DMS 273 treated with DMSO at 0.1 percent for 48 hours (cell line): ENCODE results near the gene TOM1.
"Not testable (repeated sequence)": the region's sequence is repeated elsewhere in the genome, so short reads cannot be mapped to it uniquely, and the experiment has no call there.

Experiments used
- DNase-seq: peaks from one replicate; lab custom pipeline; 2025; lab: John Stamatoyannopoulos, UW

Gene TOM1

GRCh38 chr22:35346596-35347220, 47.0 kb downstream of the TOM1 start:
- no peak for DNase-seq

DNA sequence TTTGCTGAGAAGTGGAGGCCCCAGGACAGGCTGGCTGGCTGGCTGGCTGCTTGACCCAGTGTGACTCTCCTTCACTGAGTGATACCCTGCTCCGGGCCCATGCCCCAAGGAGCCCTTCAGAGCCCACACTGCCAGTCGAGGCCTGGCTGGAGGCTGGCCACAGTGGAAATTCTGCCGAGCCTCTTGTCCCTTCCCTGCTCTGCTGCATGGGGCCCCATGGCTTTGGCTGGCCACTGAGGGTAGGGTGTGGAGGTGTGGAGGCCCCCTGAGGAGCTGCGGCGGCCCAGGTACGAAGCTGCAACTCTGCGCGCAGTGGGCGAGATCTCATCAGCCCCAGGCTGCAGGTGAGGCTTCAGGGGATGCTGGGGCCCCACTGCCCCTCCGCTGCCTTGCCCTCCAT, 47.8 kb downstream of the TOM1 start:
- DNase-seq: no peak

DNA sequence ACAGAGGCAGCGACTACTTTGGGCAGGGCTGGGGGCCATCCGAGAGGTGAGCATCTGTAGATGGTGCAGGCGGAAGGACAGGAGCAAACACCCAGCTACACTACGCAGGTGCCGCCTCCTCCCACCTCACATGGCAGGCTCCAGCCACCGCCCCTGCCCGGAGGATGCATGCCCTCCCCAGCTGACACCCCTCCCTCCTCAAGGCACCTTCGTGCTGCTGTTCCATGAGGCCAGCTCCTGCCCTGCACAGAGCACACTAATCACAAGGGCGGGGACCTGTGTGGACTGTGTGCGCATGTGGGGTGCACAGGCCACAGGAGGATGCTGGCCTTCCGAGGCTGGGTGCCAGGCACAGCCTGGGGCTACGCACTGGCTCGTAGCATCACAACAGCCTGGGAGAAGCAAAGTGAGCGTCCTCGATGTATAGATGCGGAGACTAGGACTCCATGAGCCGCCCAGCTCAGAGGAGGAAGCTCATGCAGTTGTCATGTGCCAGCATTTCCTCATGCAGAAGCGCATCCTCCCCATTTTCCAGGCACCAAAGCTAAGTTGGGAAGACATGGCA, 48.4 kb downstream of the TOM1 start:
- DNase-seq: no peak

DNA sequence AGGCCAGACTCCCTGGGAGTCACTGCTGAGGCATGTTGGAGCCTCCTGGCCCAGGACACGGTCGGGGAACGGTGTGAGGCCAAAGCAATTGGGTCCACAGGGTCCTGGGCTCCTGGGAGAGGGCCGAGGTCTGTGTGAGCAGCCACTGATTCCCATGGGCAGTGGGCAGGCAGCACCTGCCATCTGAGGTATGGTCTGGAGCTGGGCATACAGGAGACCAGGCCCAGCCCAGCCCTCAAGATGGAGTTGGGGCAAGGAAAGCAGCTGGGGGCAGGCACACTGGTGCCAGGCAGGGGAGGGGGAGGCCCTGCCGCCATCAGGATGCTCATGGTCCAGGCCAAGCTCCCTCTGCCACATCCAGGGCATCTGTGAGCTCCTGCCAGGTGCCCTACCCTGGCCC, 49.0 kb downstream of the TOM1 start:
- DNase-seq: no peak

- DNase-seq: no peak
Measured at GRCh38 chr22:35349368-35349703, 49.6 kb downstream of the TOM1 start.

- DNase-seq: peak; percentile 64
Measured at GRCh38 chr22:35349704-35350538, 50.2 kb downstream of the TOM1 start.

GRCh38 chr22:35350539-35351503, 51.1 kb downstream of the TOM1 start:
- peak; percentile 82 for DNase-seq

DNA sequence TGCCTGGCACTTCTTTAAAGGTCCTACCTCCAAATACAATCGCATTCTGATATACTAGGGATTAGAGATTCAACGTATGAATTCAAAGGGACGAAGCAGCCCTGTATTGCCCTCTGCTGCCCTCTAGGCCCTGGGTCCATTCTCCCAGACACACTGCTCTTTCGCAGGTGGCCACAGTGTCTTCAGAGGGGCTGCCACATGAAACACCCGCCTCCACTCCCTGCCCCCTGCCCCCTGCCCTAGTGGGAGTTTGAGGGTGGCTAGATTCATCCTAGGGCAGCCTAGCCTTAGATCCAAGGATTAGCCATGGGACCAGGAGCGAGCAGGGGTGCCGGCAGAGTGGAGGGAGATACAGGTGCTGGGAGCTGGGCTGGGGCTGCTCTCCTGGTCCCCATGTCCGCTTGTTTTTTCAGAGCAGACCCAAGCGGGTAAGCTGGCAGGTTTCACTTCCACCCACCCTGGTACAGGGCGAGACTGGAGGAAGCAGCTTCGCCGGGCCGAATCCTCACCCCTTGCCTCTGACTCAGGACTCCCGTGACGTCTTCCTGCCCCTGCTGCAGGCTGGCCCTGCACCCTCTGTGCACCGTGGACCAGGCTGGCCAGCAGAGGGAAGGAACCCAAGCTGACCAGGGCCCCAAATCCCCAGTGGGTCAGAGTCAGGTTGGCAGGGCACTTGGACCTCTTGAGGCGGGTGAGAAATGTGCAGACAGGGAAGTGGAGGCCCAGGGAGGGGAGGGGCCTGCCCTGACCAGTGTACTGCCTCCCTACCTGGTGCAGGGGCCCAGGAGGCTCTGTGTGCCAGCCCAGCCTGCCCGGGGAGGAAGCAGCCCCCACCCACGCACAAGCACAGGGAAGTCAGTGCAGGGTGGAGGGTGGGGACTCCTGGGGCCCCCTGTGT, 52.8 kb downstream of the TOM1 start:
- DNase-seq: no peak

GRCh38 chr22:35353318-35353717, 53.6 kb downstream of the TOM1 start:
- DNase-seq: no peak

- no peak for DNase-seq
Measured at GRCh38 chr22:35354068-35354467, 54.4 kb downstream of the TOM1 start.

DNA sequence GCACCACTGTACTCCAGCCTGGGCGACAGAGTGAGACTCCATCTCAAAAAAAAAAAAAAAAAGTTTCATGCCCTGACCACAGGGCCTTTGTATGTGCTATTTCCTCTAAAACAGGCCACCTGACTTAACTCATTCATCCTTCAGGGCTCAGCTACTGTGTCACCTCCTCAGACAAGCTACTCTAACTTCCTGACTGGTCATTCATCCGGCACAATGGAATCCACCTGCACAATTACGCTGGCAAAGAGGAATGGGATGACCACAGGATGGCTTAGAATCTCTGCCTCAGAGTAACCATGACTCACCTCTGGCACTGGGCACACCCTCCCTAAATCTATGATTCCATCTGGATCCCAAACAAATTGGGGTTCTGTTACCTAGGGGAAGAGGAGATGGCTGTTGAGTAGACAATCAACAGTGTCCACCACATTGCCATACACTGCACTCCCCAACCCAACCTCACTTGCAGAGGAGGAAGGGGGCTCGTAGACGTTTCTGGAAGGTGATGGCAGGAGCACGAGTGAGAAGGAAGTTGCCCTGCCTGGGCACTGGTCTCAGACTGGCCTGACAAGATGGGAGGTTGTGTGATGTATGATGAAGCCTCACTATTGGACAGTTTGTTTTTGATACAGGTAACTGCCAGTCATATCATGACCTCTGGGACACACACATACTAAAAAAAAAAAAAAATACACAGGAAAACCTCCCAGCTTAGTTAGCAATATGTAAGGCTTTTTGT, 58.4 kb downstream of the TOM1 start:
- no peak for DNase-seq

GRCh38 chr22:35359380-35360065, 59.8 kb downstream of the TOM1 start:
- no peak for DNase-seq

DNA sequence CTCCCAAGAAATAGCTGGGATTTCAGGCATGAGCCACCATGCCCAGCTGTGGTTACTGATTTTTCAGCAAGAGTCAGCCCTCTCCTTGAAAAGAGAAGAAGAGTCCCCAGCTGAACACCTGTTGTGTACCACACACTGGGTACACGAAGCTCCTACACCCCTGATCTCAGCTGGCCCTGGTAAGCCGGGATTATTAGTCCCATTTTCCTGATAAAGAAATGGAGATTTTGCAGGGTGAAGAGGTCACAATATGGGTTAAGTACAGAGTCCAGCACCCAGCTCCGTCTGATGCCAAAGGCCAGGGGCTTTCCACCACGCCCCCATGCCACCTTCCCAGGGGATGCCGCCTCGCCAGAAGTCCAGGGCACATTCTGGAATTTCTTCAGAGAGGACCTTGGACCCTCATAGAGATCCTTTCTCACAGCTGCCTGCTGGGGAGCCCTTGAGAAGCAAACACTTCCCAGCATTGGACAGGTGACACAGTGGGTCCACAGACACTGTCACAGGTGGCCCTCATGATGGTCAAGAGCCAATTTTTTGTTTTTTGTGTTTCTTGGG, 61.4 kb downstream of the TOM1 start:
- DNase-seq: no peak

DNA sequence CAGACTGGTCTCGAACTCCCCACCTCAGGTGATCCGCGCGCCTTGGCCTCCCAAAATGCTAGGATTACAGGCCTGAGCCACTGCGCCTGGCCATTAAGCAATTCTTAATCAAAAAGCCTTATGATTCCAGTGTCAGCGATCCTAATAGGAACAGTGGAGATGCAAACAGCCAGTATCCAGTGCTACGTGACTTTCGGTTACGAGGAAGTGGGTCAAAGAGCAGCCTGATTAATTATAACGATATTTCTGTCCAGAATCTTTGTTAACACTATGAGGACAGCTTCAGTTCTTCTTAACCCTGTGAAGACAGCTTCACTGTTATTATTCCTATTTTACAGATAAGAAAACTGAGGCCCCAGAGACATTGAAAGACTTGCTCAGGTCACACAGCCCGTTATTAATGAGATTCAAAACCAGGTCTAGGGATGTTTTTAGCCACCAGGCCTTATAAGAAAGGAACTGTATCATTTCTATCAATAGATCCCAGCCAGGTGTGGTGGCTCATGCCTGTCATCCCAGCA, 63.9 kb downstream of the TOM1 start:
- DNase-seq: no peak

- DNase-seq: not testable (repeated sequence)
Measured at GRCh38 chr22:35364230-35364629, 64.5 kb downstream of the TOM1 start.

DNA sequence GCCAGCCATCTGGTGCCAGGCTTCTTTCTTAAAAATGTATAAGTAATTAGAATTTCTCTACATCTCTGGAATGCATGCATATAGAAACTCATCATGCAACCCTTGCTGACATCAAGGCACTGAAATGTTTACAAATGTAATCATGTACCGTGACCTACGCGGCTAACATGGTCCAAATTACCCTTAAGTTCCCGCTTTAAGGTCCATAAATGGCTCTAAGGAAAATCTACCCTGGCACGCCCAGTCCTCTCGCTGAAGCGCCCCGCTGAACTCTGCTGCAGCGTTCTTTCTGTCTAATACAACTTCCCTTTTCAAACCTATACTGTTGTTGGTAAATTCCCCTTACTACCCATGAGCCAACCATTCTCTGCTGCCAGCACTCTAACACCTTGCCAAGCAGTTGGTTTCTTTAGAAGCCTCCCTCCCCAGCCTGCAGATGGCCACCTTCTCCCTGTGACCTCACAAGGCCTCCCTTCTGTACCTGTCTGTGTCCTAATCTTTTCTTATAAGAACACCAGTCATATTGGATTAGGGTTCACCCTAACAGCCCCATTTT, 67.7 kb downstream of the TOM1 start:
- no peak for DNase-seq

DNA sequence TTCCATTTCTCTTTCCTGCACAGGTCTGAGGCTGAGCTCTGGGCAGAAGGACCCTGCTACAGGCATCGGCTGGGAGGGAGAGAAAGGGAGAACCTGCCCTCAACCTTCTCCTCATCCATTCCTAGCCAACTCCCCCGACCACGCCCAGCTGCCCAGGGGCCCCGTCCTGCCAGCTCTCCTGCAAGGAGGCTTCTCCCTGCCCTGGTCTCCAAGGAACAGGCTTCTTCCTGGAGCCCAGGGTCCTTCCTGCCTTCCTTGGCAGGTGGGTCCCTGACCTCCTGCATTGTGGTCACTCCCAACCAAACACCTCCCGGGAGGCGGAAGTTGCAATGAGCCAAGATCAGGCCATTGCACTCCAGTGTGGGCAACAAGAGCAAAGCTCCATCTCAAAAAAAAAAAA, 68.7 kb downstream of the TOM1 start:
- DNase-seq: no peak

DNA sequence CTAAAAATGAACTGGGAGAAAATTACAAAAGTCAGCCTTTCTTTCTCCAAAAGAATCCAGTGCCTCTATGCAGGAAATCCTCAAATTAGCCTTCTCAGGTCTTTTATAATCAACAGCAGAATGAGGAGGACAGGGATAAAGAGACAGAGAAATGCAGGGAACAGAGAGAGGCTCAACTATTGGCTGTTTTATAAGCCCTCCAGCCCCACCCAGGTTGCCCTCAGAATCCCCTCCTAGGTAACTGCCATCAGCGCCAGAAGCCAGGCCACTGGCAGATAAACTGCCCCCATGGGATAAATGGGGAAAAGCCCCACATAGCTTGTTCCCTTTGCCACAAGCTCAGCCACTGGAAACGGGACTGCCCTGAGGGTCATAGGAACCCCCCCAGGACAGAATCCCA, 70.3 kb downstream of the TOM1 start:
- DNase-seq: no peak

DNA sequence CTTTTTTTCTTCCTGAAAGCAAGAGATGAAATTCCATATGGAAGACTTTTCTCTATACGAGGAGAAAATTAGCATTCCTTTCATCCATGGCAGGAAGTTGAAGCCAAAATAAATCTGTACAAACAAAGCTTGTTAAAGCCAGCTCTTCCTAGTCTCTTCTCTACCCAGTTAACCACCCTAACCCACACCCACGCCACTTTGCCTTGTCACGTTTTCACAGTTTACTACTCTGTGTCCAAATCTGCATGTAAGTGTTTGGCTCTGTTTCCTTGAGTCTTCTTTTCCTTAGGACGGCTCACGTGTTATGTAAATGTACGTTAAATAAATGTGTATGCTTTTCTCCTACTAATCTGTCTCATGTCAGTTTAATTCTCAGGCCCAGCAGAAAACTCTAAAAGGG, 74.1 kb downstream of the TOM1 start:
- no peak for DNase-seq
